Gastroesophageal sphincter (tissue), 4 donors: ENCODE data around the gene LAP3. TPM values are rescaled to one million over a fixed set of nuclear protein-coding genes. Genes with fewer than 3 reads are reported as not detected.

Experiments
- ATAC-seq: fragments of 150-250 bp; one replicate; pipeline ENCODE4 v1.9.1; 2016; ENCODE audit warnings: mild to moderate bottlenecking, moderate library complexity
- H3K27ac ChIP-seq, 4 donors: fragments of 200-600 bp; sonication (generic) in 3 of 4; 1 replicate in 3 of 4; 2 replicates in 1 of 4; pipeline ENCODE4 v1.5.1; 2016 to 2019
- H3K27me3 ChIP-seq: fragments of 200-600 bp; sonication (generic); one replicate; pipeline ENCODE4 v1.5.1; 2019
- H3K36me3 ChIP-seq, 2 donors: fragments of 200-600 bp; sonication (generic); one replicate each; pipeline ENCODE4 v1.5.1; 2019; ENCODE audit warnings: control low read depth in 1 of 2
- H3K4me1 ChIP-seq, 3 donors: fragments of 200-600 bp; sonication (generic); 1 replicate in 2 of 3; 2 replicates in 1 of 3; pipeline ENCODE4 v1.5.1; 2016 to 2019; ENCODE audit warnings: control low read depth in 2 of 3
- H3K4me3 ChIP-seq, 2 donors: fragments of 200-600 bp; sonication (generic); one replicate each; pipeline ENCODE4 v1.5.1; 2019; ENCODE audit warnings: mild to moderate bottlenecking in 1 of 2, moderate library complexity in 1 of 2
- H3K9me3 ChIP-seq, 3 donors: fragments of 200-600 bp; sonication (generic); one replicate each; pipeline ENCODE4 v1.5.1; 2017 to 2019; ENCODE audit warnings: control low read depth in 2 of 3
- CTCF ChIP-seq, 4 experiments: fragments of 200-600 bp in 2 of 4; fragments of 450-650 bp in 2 of 4; sonication (generic) in 1 of 4; IDR thresholded peaks; one replicate each; pipeline ENCODE4 v1.5.1; 2017 to 2019; ENCODE audit warnings: antibody characterized with exemption in 4 of 4, mild to moderate bottlenecking in 2 of 4, moderate library complexity in 2 of 4
- EP300 ChIP-seq: sonication (generic); formaldehyde crosslinking; IDR thresholded peaks from one replicate; pipeline ENCODE4 v1.6.1; 2017; ENCODE audit warnings: antibody characterized with exemption, mild to moderate bottlenecking
- POLR2A ChIP-seq, 2 donors: fragments of 450-650 bp; IDR thresholded peaks; one replicate each; pipeline ENCODE4 v1.6.1; 2017; ENCODE audit warnings: antibody characterized with exemption in 2 of 2, mild to moderate bottlenecking in 2 of 2, moderate library complexity in 1 of 2
- POLR2AphosphoS5 ChIP-seq: sonication (generic); formaldehyde crosslinking; IDR thresholded peaks from one replicate; pipeline ENCODE4 v1.6.1; 2017; ENCODE audit warnings: antibody characterized with exemption
- WGBS, 2 donors: methylation state at CpG; one replicate each; pipeline ENCODE4 v1.1.5; 2018; ENCODE audit warnings: low coverage in 1 of 2; 5-methylcytosine and 5-hydroxymethylcytosine counted together
- total RNA-seq, 4 donors: library from RNA; depleted of rRNA; stranded (reverse); fragments of >200 nt; gene quantifications; one replicate each; pipeline ENCODE4 v1.1.0, GENCODE V29; 2016

LAP3 gene
- total RNA-seq, 4 donors from 2014 or later: 40.8 to 94.2 (median 80.1) TPM

- H3K36me3 ChIP-seq: peaks cover 5 to 96% of the 10 kb centered on the region in 2 donors
Measured at GRCh38 chr4:17623451-17624001, 46.5 kb downstream of the LAP3 start.

DNA sequence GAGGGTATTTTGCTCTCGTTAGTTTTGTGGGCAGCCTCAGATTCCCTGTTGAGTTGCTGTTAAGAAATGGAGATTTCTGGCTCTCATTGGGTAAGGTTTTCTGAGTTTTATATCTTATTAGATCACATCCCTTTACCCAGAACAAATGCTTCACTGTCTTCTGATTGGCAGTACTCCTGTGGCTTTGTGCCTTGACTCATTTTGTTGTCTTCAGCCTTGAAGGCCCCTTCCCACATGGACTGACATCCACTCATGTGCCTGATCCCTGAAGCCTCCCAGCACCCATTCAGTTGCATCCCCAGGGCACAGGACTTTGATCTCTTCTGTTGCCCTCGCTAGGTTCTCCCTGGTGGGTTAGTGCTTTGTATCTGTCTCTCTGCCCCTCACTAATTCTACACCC, 47.8 kb downstream of the LAP3 start:
- 57 to 83% methylated on average over 1 to 2 of the region's 2 CpGs for WGBS, 2 donors
- Histone ChIP-seq H3K4me3 (no peak overlapping the region), H3K9me3 (no peaks in the 10 kb centered on the region), H3K4me1 (peaks cover 0 to 1% (median 0%) of the 10 kb centered on the region in 3 donors), H3K27ac (no peak overlapping the region), H3K36me3 (peaks cover 5 to 100% of the 10 kb centered on the region in 2 donors), H3K27me3 (no peaks in the 10 kb centered on the region)
- TF ChIP-seq POLR2AphosphoS5 (no peak), POLR2A (IDR thresholded peaks at IDR 0.05) (no peak), CTCF (IDR thresholded peaks at IDR 0.05) (no peak), EP300 (no peak)
- ATAC-seq: no peak

More at GRCh38 chr4:17623451-17624001, 46.5 kb downstream of the LAP3 start:
- H3K4me1 ChIP-seq: peaks cover 0 to 14% (median 4%) of the 10 kb centered on the region in 3 donors
- no peak for ATAC-seq
- H3K27me3 ChIP-seq: no peaks in the 10 kb centered on the region
- H3K9me3 ChIP-seq: no peaks in the 10 kb centered on the region
- 68 to 77% methylated on average over 3 to 7 of the region's 7 CpGs for WGBS, 2 donors
- no peak overlapping the region for H3K4me3 ChIP-seq
- H3K27ac ChIP-seq: no peak overlapping the region
- TF ChIP-seq POLR2AphosphoS5 (no peak), EP300 (no peak), POLR2A (IDR thresholded peaks at IDR 0.05) (no peak), CTCF (IDR thresholded peaks at IDR 0.05) (no peak)

DNA sequence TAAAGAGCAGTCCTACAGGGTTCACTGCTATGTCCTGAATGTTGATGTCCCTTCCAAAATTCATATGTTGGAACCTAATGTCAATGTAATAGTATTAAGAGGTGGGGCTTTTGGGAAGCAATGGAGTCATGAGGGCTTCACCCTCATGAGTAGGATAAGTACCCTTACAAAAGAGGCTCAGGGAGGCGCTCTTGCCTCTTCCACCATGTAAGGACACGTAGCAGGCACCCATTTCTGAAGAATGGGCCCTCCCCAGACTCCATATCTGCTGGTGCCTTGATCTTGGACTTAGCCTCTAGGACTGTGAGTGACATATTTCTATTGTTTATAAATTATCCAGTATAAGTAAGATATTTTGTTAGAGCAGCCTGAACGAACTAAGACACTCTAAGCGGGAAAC, 53.2 kb downstream of the LAP3 start:
- Histone ChIP-seq H3K27me3 (no peaks in the 10 kb centered on the region), H3K27ac (no peak overlapping the region), H3K36me3 (peaks cover 3 to 100% of the 10 kb centered on the region in 2 donors), H3K9me3 (no peaks in the 10 kb centered on the region), H3K4me3 (no peak overlapping the region), H3K4me1 (no peaks in the 10 kb centered on the region)
- no peak for TF ChIP-seq POLR2AphosphoS5
- WGBS, 2 donors: 67 to 75% methylated on average over 2 to 4 of the region's 4 CpGs
- ATAC-seq: no peak

DNA sequence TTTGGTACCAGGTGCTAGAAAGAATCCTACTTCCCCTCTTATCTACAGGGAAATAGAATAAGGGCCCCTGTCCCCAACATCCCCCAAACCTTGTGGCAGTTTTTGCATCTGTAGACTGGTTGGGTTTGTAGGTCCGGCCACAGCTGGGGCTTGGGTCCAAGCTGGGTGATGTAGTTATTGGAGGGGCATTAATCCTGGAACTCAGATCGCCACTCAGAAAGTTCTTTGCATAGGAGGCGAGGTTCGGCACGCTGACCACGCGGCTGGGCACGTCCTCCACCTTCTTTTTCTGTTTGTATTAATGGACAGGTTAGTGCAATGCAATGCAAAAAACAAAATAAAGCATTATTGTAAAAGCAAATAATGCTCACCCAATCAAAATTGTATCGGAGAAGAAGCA, 56.6 kb downstream of the LAP3 start:
- Histone ChIP-seq H3K27ac (no peak overlapping the region), H3K36me3 (peaks cover 0 to 68% of the 10 kb centered on the region in 2 donors), H3K4me3 (no peak overlapping the region), H3K9me3 (no peaks in the 10 kb centered on the region), H3K4me1 (peaks cover 0 to 6% (median 0%) of the 10 kb centered on the region in 3 donors), H3K27me3 (no peaks in the 10 kb centered on the region)
- ATAC-seq: no peak
- no peak for TF ChIP-seq POLR2A (IDR thresholded peaks at IDR 0.05)
- no peak for TF ChIP-seq EP300
- no peak for TF ChIP-seq POLR2AphosphoS5
- no peak for TF ChIP-seq CTCF (IDR thresholded peaks at IDR 0.05)
- 88 to 94% methylated on average over 5 to 7 of the region's 9 CpGs for WGBS, 2 donors

GRCh38 chr4:17635056-17635455, 58.1 kb downstream of the LAP3 start:
- ATAC-seq: no peak
- Histone ChIP-seq H3K9me3 (no peaks in the 10 kb centered on the region), H3K4me3 (no peak overlapping the region), H3K27ac (no peak overlapping the region), H3K27me3 (no peaks in the 10 kb centered on the region), H3K36me3 (peaks cover 0 to 53% of the 10 kb centered on the region in 2 donors), H3K4me1 (peaks cover 0 to 6% (median 0%) of the 10 kb centered on the region in 3 donors)
- WGBS, 2 donors: 92 to 93% methylated on average over 4 of the region's 4 CpGs
- no peak for TF ChIP-seq POLR2A (IDR thresholded peaks at IDR 0.05)
- no peak for TF ChIP-seq EP300
- TF ChIP-seq POLR2AphosphoS5: no peak
- no peak for TF ChIP-seq CTCF (IDR thresholded peaks at IDR 0.05)
